H1 (cell line): ENCODE measurements around the gene RPS26. TPM values are rescaled to one million over a fixed set of nuclear protein-coding genes. Genes with fewer than 3 reads are reported as not detected.

Experiments
- CTCF ChIA-PET: fragments of 300-600 bp; sonication (Branson Sonifier 250); formaldehyde crosslinking; loops from one replicate; lab custom pipeline; 2021; ENCODE audit not compliant: partially characterized antibody; lab: Charles Lee
- POLR2A ChIA-PET: fragments of 300-600 bp; sonication (Branson Sonifier 250); formaldehyde crosslinking; loops from one replicate; lab custom pipeline; 2021; ENCODE audit warnings: inconsistent platforms; ENCODE audit not compliant: partially characterized antibody; lab: Charles Lee
- DNase-seq, 2 experiments: peaks; one replicate each; pipeline versions ENCODE4 v3.0.0 to v3.0.0-alpha.2; 2010 to 2022; ENCODE audit warnings: low spot score in 2 of 2, low read depth in 1 of 2, mixed read lengths in 1 of 2
- FAIRE-seq: peaks from 2 replicates; lab custom pipeline; 2011; peaks lifted over from hg19 to GRCh38; lab: Jason Lieb, UNC
- H2AFZ ChIP-seq: 2 replicates; pipeline ENCODE4 v1.8.1; 2012; ENCODE audit warnings: low read length, inconsistent platforms
- H2AK5ac ChIP-seq: 2 replicates; pipeline ENCODE4 v1.6.1; 2013; ENCODE audit warnings: low read depth, low read length
- H2BK120ac ChIP-seq: replicated peaks from 2 replicates; pipeline ENCODE3; 2013; ENCODE audit warnings: low read depth, low read length, inconsistent platforms
- H2BK12ac ChIP-seq: 2 replicates; pipeline ENCODE4 v1.6.1; 2013; ENCODE audit warnings: low read depth, low read length
- H2BK15ac ChIP-seq: 2 replicates; pipeline ENCODE4 v1.6.1; 2013; ENCODE audit warnings: low read length
- H2BK20ac ChIP-seq: 2 replicates; pipeline ENCODE4 v1.6.1; 2013; ENCODE audit warnings: low read length
- H2BK5ac ChIP-seq: 2 replicates; pipeline ENCODE4 v1.6.1; 2013; ENCODE audit warnings: low read depth, low read length
- H3K14ac ChIP-seq: 2 replicates; pipeline ENCODE4 v1.6.1; 2013; ENCODE audit warnings: inconsistent platforms; ENCODE audit not compliant: insufficient read length
- H3K18ac ChIP-seq: 2 replicates; pipeline ENCODE4 v1.6.1; 2013; ENCODE audit warnings: low read length; ENCODE audit errors: extremely low read depth
- H3K23ac ChIP-seq: 2 replicates; pipeline ENCODE4 v1.6.1; 2013; ENCODE audit warnings: inconsistent platforms; ENCODE audit not compliant: insufficient read length
- H3K23me2 ChIP-seq: 2 replicates; pipeline ENCODE4 v1.6.1; 2013; ENCODE audit warnings: low read depth, low read length
- H3K27ac ChIP-seq: 2 replicates; pipeline ENCODE4 v1.6.1; 2011; ENCODE audit warnings: low read depth, low read length, inconsistent platforms
- H3K27me3 ChIP-seq, 4 experiments: replicated peaks in 1 of 4; 1 replicate in 1 of 4; 2 replicates in 3 of 4; pipeline versions ENCODE4 v1.6.1 to v1.8.1; 2011 to 2013; ENCODE audit warnings: low read length in 3 of 4, mild to moderate bottlenecking in 3 of 4, inconsistent platforms in 2 of 4, mixed read lengths in 2 of 4, moderate library complexity in 1 of 4; ENCODE audit not compliant: control insufficient read depth in 3 of 4, insufficient read depth in 3 of 4; ENCODE audit errors: extremely low read depth in 1 of 4
- H3K36me3 ChIP-seq, 4 experiments: 2 replicates each; pipeline versions ENCODE4 v1.6.1 to v1.8.1; 2011 to 2013; ENCODE audit warnings: mild to moderate bottlenecking in 4 of 4, low read length in 3 of 4, moderate library complexity in 2 of 4, control low read depth in 1 of 4, inconsistent platforms in 1 of 4; ENCODE audit not compliant: insufficient read depth in 4 of 4, control insufficient read depth in 2 of 4
- H3K4ac ChIP-seq: replicated peaks from 2 replicates; pipeline ENCODE3; 2013; ENCODE audit warnings: low read length, low read depth, mixed read lengths, inconsistent platforms; ENCODE audit not compliant: insufficient read length
- H3K4me1 ChIP-seq, 4 experiments: replicated peaks in 1 of 4; 1 replicate in 1 of 4; 2 replicates in 3 of 4; pipeline versions ENCODE4 v1.6.1 to v1.8.1; 2011 to 2013; ENCODE audit warnings: low read length in 3 of 4, inconsistent platforms in 2 of 4, mixed read lengths in 1 of 4; ENCODE audit not compliant: insufficient read depth in 4 of 4, control insufficient read depth in 3 of 4
- H3K4me2 ChIP-seq, 2 experiments: 2 replicates each; pipeline versions ENCODE4 v1.6.1 to v1.8.1; 2011 to 2013; ENCODE audit warnings: low read depth in 2 of 2, low read length in 2 of 2, control low read depth in 1 of 2, inconsistent platforms in 1 of 2, mild to moderate bottlenecking in 1 of 2; ENCODE audit not compliant: insufficient read depth in 1 of 2
- H3K4me3 ChIP-seq, 4 experiments: fragments of 200-600, 300-600 bp in 1 of 4; sonication (generic), shearing (Covaris generic), sonication (Bioruptor Twin) in 1 of 4; 2 replicates each; pipeline versions ENCODE4 v1.5.1 to v1.8.1; 2011 to 2016; ENCODE audit warnings: low read length in 4 of 4, low read depth in 3 of 4, control low read depth in 2 of 4, inconsistent platforms in 2 of 4, mild to moderate bottlenecking in 2 of 4, mixed read lengths in 1 of 4, moderate library complexity in 1 of 4; ENCODE audit not compliant: insufficient read depth in 2 of 4; ENCODE audit errors: extremely low read depth in 1 of 4
- H3K56ac ChIP-seq: replicated peaks from 2 replicates; pipeline ENCODE3; 2013; ENCODE audit warnings: low read depth, mild to moderate bottlenecking, mixed read lengths, low read length, inconsistent platforms; ENCODE audit not compliant: insufficient read length
- H3K79me1 ChIP-seq: 2 replicates; pipeline ENCODE4 v1.6.1; 2013; ENCODE audit warnings: low read depth, low read length, control low read depth
- H3K79me2 ChIP-seq, 2 experiments: 2 replicates each; pipeline versions ENCODE4 v1.6.1 to v1.8.1; 2012 to 2013; ENCODE audit warnings: low read length in 2 of 2, mild to moderate bottlenecking in 2 of 2, inconsistent platforms in 1 of 2; ENCODE audit not compliant: insufficient read depth in 2 of 2, control insufficient read depth in 1 of 2
- H3K9ac ChIP-seq, 4 experiments: replicated peaks in 1 of 4; 1 replicate in 1 of 4; 2 replicates in 3 of 4; pipeline versions ENCODE4 v1.6.1 to v1.8.1; 2011 to 2013; ENCODE audit warnings: low read depth in 3 of 4, low read length in 3 of 4, control low read depth in 2 of 4, mild to moderate bottlenecking in 2 of 4, moderate library complexity in 2 of 4, inconsistent platforms in 1 of 4; ENCODE audit errors: extremely low read depth in 1 of 4
- H3K9me3 ChIP-seq, 2 experiments: 2 replicates each; pipeline versions ENCODE4 v1.6.1 to v1.8.1; 2012 to 2013; ENCODE audit warnings: mild to moderate bottlenecking in 2 of 2, moderate library complexity in 2 of 2, control low read depth in 1 of 2, inconsistent platforms in 1 of 2, low read depth in 1 of 2, low read length in 1 of 2, mixed read lengths in 1 of 2; ENCODE audit not compliant: insufficient read depth in 2 of 2
- H4K20me1 ChIP-seq, 2 experiments: replicated peaks in 1 of 2; 2 replicates each; pipeline versions ENCODE3 to v1.8.1; 2011 to 2013; ENCODE audit warnings: inconsistent platforms in 2 of 2, low read length in 2 of 2, mild to moderate bottlenecking in 1 of 2; ENCODE audit not compliant: insufficient read depth in 2 of 2, control insufficient read depth in 1 of 2
- H4K5ac ChIP-seq: 2 replicates; pipeline ENCODE4 v1.6.1; 2013; ENCODE audit warnings: low read length, low read depth, mixed read lengths, inconsistent platforms; ENCODE audit not compliant: insufficient read length
- H4K8ac ChIP-seq: 2 replicates; pipeline ENCODE4 v1.8.0; 2013; ENCODE audit warnings: mild to moderate bottlenecking, moderate library complexity, low read length, inconsistent platforms; ENCODE audit not compliant: insufficient read depth; ENCODE audit errors: extremely low read depth
- H4K91ac ChIP-seq: replicated peaks from 2 replicates; pipeline ENCODE3; 2013; ENCODE audit warnings: low read length, mixed read lengths, inconsistent platforms; ENCODE audit not compliant: insufficient read length
- ATF3 ChIP-seq: IDR thresholded peaks from 2 replicates; pipeline ENCODE4 v1.6.1; 2011; ENCODE audit warnings: low read depth, mild to moderate bottlenecking, low read length; ENCODE audit not compliant: insufficient read depth
- CBX5 ChIP-seq: fragments of 300-800, 300-1000 bp; sonication (generic); IDR thresholded peaks from 2 replicates; pipeline ENCODE4 v1.7.1; 2016; ENCODE audit warnings: antibody characterized with exemption, low read length, low read depth
- EP300 ChIP-seq, 2 experiments: IDR thresholded peaks; 1 replicate in 1 of 2; 2 replicates in 1 of 2; pipeline ENCODE4 v1.6.1; 2011 to 2012; ENCODE audit warnings: low read depth in 2 of 2, low read length in 2 of 2, mild to moderate bottlenecking in 2 of 2, borderline replicate concordance in 1 of 2, inconsistent platforms in 1 of 2, moderate library complexity in 1 of 2
- FOSL1 ChIP-seq: IDR thresholded peaks from 2 replicates; pipeline ENCODE4 v1.6.1; 2011; ENCODE audit warnings: mild to moderate bottlenecking, low read depth, low read length, moderate library complexity; ENCODE audit not compliant: insufficient read depth
- KDM4A ChIP-seq: IDR thresholded peaks from one replicate; pipeline ENCODE4 v1.7.1; 2012; ENCODE audit warnings: low read depth, mild to moderate bottlenecking, moderate library complexity, low read length, inconsistent platforms; ENCODE audit not compliant: severe bottlenecking
- PHF8 ChIP-seq: fragments of 200-600 bp; sonication (generic); conservative IDR thresholded peaks from 2 replicates; pipeline ENCODE4 v1.7.1; 2012; ENCODE audit warnings: low read depth, mild to moderate bottlenecking, inconsistent platforms, low read length, moderate library complexity
- RAD21 ChIP-seq, 2 experiments: IDR thresholded peaks in 1 of 2; conservative IDR thresholded peaks in 1 of 2; 2 replicates each; pipeline ENCODE4 v1.6.1; 2011; ENCODE audit warnings: low read depth in 2 of 2, low read length in 2 of 2, improper control_type of control experiment in 1 of 2, inconsistent platforms in 1 of 2, mild to moderate bottlenecking in 1 of 2, moderate library complexity in 1 of 2
- SIRT6 ChIP-seq: IDR thresholded peaks from one replicate; pipeline ENCODE4 v1.7.1; 2012; ENCODE audit warnings: low read length, inconsistent platforms
- SUZ12 ChIP-seq: fragments of 200-600 bp; sonication (generic); IDR thresholded peaks from 2 replicates; pipeline ENCODE4 v1.6.1; 2012; ENCODE audit warnings: mild to moderate bottlenecking, inconsistent platforms, low read length, moderate library complexity, mixed read lengths
- TCF12 ChIP-seq: IDR thresholded peaks from 2 replicates; pipeline ENCODE4 v1.6.1; 2011; ENCODE audit warnings: low read depth, mild to moderate bottlenecking, low read length
- USF2 ChIP-seq: IDR thresholded peaks from 2 replicates; pipeline ENCODE4 v1.6.1; 2011; ENCODE audit warnings: low read length, improper control_type of control experiment
- WGBS, 2 experiments: shearing (Covaris generic) in 1 of 2; methylation state at CpG; one replicate each; pipeline versions ENCODE4 v1.1.6 to v1.1.7; 2013 to 2015; ENCODE audit warnings: low lambda C conversion rate in 2 of 2, mixed read lengths in 2 of 2, inconsistent platforms in 1 of 2, low coverage in 1 of 2, missing lambda C conversion rate in 1 of 2; ENCODE audit not compliant: insufficient replicate concordance in 2 of 2, insufficient coverage in 1 of 2, insufficient read length in 1 of 2; ENCODE audit errors: extremely low coverage in 1 of 2, missing lambda C conversion rate in 1 of 2; 5-methylcytosine and 5-hydroxymethylcytosine counted together
- polyA plus RNA-seq, 7 experiments: library from polyadenylated mRNA; depleted of rRNA in 3 of 7; stranded (reverse) in 5 of 7; unstranded in 2 of 7; fragments of >200 nt in 5 of 7; fragments of 200-250 nt in 2 of 7; gene quantifications; 1 replicate in 5 of 7; 2 replicates in 1 of 7; 4 replicates in 1 of 7; pipeline versions ENCODE4 v1.2.1 to v1.2.3, GENCODE V29; 2011 to 2013; ENCODE audit warnings: missing spikeins in 2 of 7, mixed read lengths in 2 of 7
- total RNA-seq: library from RNA; stranded (reverse); fragmentation: NEBNext Ultra II Directional; extraction: Animal tissue kit (Norgen Biotek cat#: 25700); gene quantifications from 2 replicates; pipeline ENCODE4 v1.2.1, GENCODE V29; 2021

The RPS26 gene
- total and polyA plus RNA-seq, 2 of the 8 experiments (the other 6 are each of a cell fraction or from before 2014, with no cell fraction given): 53.4 to 1,922 TPM

GRCh38 chr12:56017181-56017580 is 24.5 kb upstream of the RPS26 start:
- Histone ChIP-seq H2BK15ac (no peak overlapping the region), H4K20me1 (no peaks in the 10 kb centered on the region), H3K18ac (no peak overlapping the region), H3K27me3 (no peaks in the 10 kb centered on the region), H2BK12ac (no peak overlapping the region), H3K4ac (no peak overlapping the region), H3K4me1 (peaks cover 8 to 25% (median 16%) of the 10 kb centered on the region in 4 experiments), H2BK20ac (no peak overlapping the region), H2AK5ac (no peak overlapping the region), H3K56ac (no peak overlapping the region), H2BK120ac (no peak overlapping the region), H3K23ac (no peak overlapping the region), H3K36me3 (peaks cover 0 to 5% (median 2%) of the 10 kb centered on the region in 4 experiments; a peak in 2 of 8 replicates), H3K23me2 (peaks cover 12% of the 10 kb centered on the region), H3K27ac (no peak overlapping the region), H3K79me2 (no peaks in the 10 kb centered on the region), H4K8ac (no peak overlapping the region), H4K91ac (no peak overlapping the region), H2BK5ac (no peak overlapping the region), H3K9me3 (no peaks in the 10 kb centered on the region), H3K9ac (no peak overlapping the region; a peak in 1 of 7 replicates), H2AFZ (no peak overlapping the region), H3K4me2 (no peak overlapping the region), H3K4me3 (no peak overlapping the region), H3K14ac (no peak overlapping the region), H3K79me1 (no peaks in the 10 kb centered on the region; the same call in 1 of the 2 replicates), H4K5ac (no peak overlapping the region)
- ChIA-PET POLR2A (interaction anchor here (1.0 to 1.8 kb wide), 3 partner anchors 9 to 27 kb away, joined by 3 to 6 read pairs (median 3); no protein-coding TSS in a partner anchor), CTCF (interaction anchor here (4.9 to 18.1 kb wide), 2 partner anchors 12 to 22 kb away, joined by 33 to 256 read pairs; partner anchors contain the start of gene SUOX)
- WGBS, 2 experiments: 51% methylated on average over 4 of the region's 4 CpGs; no CpG with 5 or more reads in 1 of the 2 experiments
- TF ChIP-seq PHF8 (no peak), TCF12 (no peak), RAD21 (IDR thresholded peaks at IDR 0.05 in 1 of 2, conservative IDR thresholded peaks at IDR 0.05 in 1 of 2; ENCODE audit: low read depth in 2 of 2, low read length in 2 of 2) (no peak), EP300 (IDR thresholded peaks at IDR 0.05; ENCODE audit: borderline replicate concordance in 1 of 2, low read depth in 2 of 2, low read length in 2 of 2) (no peak), KDM4A (no peak), SUZ12 (no peak), ATF3 (no peak), USF2 (no peak), CBX5 (no peak), SIRT6 (no peak), FOSL1 (no peak)
- FAIRE-seq: no peak
- no peak for DNase-seq
